Measurements from ENCODE around the gene LRCH4. TPM values are rescaled to one million over a fixed set of nuclear protein-coding genes. Genes with fewer than 3 reads are reported as not detected.
A peak's percentile ranks its signal among the peaks of the same experiment; 100 is the strongest.

Gene LRCH4
- total RNA-seq, 4 donors from 2014 or later: 115 to 508 (median 151) TPM

GRCh38 chr7:100588438-100588837 is 2.5 kb upstream of the LRCH4 start:
- whole genome bisulfite sequencing, 2 donors (ENCODE audit: low coverage in 1 of 2): 81% methylated on average over 1 of the region's 1 CpG; no CpG with 5 or more reads in 1 of the 2 donors
- intact Hi-C loops (cut with DNase I; ENCODE audit: low total_unique reads) (no loop called here), in situ Hi-C loops (cut with MboI; ENCODE audit: low pct_ligation_motif_present in 1 of 4, low pct_unique_long_range_greater_than_20kb in 1 of 4, low sequenced_read_pairs in 3 of 4) (loop anchor here in 2 of 4 donors (10.0 to 25.0 kb wide), 2 partner anchors 86 to 99 kb away; partner anchors contain the start of genes GIGYF1 (in 1 of the 2) and GNB2 (in 1 of the 2))
- Histone ChIP-seq H3K27me3 (no peaks in the 10 kb centered on the region), H3K36me3 (no peaks in the 10 kb centered on the region), H3K27ac (no peak overlapping the region), H3K9me3 (no peaks in the 10 kb centered on the region), H3K4me1 (peaks cover 9 to 29% (median 25%) of the 10 kb centered on the region in 4 donors), H3K4me3 (no peak overlapping the region)
- no peak for DNase-seq
- TF ChIP-seq EP300 (IDR thresholded peaks at IDR 0.05; ENCODE audit: low read depth) (no peak), CTCF (IDR thresholded peaks at IDR 0.05) (peak in 3 of 5 experiments; percentile 9 to 19 (median 17))

- 0% methylated on average over 48 of the region's 53 CpGs; no CpG with 5 or more reads in 1 of the 2 donors for WGBS, 2 donors (ENCODE audit: low coverage in 1 of 2)
- in situ Hi-C loops (cut with MboI; ENCODE audit: low pct_ligation_motif_present in 1 of 4, low pct_unique_long_range_greater_than_20kb in 1 of 4, low sequenced_read_pairs in 3 of 4): loop anchor here in 2 of 4 donors (10.0 to 25.0 kb wide), 2 partner anchors 88 to 101 kb away; partner anchors contain the start of genes GIGYF1 (in 1 of the 2) and GNB2 (in 1 of the 2)
Measured at GRCh38 chr7:100586266-100587025, 517 bp upstream of the LRCH4 start, which contains the start of gene FBXO24. TSS of gene FBXO24 (plus strand) at chr7:100586328. CDS start at chr7:100586626, 298 bp downstream.

GRCh38 chr7:100584683-100585510 is 1.0 kb downstream of the LRCH4 start:
- Histone ChIP-seq H3K36me3 (peaks cover 0 to 14% (median 7%) of the 10 kb centered on the region in 4 donors), H3K4me1 (peaks cover 9 to 40% (median 33%) of the 10 kb centered on the region in 4 donors), H3K27me3 (no peaks in the 10 kb centered on the region), H3K9me3 (no peaks in the 10 kb centered on the region), H3K27ac (peak overlapping the region; percentile 97 to 99 (median 98)), H3K4me3 (peak overlapping the region; percentile 82 to 100 (median 96))
- peak; percentile 79 for DNase-seq
- WGBS, 2 donors (ENCODE audit: low coverage in 1 of 2): 2 to 3% methylated on average over 9 to 20 of the region's 20 CpGs
- intact Hi-C loops (cut with DNase I; ENCODE audit: low total_unique reads) (loop anchor here (5.0 kb wide), 1 partner anchor 87 kb away; the partner anchor contains the start of gene GNB2), in situ Hi-C loops (cut with MboI; ENCODE audit: low pct_ligation_motif_present in 1 of 4, low pct_unique_long_range_greater_than_20kb in 1 of 4, low sequenced_read_pairs in 3 of 4) (loop anchor here in 2 of 4 donors (10.0 to 25.0 kb wide), 2 partner anchors 90 to 102 kb away; partner anchors contain the start of genes GIGYF1 (in 1 of the 2) and GNB2 (in 1 of the 2))
- TF ChIP-seq POLR2A (IDR thresholded peaks at IDR 0.05) (peak; percentile 44), CTCF (IDR thresholded peaks at IDR 0.05) (no peak), POLR2AphosphoS5 (IDR thresholded peaks at IDR 0.05) (peak in 2 of 3 donors; percentile 11 to 54), EP300 (IDR thresholded peaks at IDR 0.05; ENCODE audit: low read depth) (no peak)

More at GRCh38 chr7:100586266-100587025, 517 bp upstream of the LRCH4 start, which contains the start of gene FBXO24:
- DNase-seq: peak; percentile 100
- intact Hi-C loops (cut with DNase I; ENCODE audit: low total_unique reads): no loop called here
- Histone ChIP-seq H3K9me3 (no peaks in the 10 kb centered on the region), H3K27ac (peak within 1 kb of the TSS; percentile 97 to 99 (median 98)), H3K36me3 (peaks cover 0 to 7% (median 3%) of the 10 kb centered on the region in 4 donors), H3K4me1 (peaks cover 9 to 40% (median 33%) of the 10 kb centered on the region in 4 donors), H3K27me3 (no peaks in the 10 kb centered on the region), H3K4me3 (peak within 1 kb of the TSS; percentile 82 to 100 (median 96))
- TF ChIP-seq POLR2AphosphoS5 (IDR thresholded peaks at IDR 0.05): peak in 2 of 3 donors; percentile 28 to 64
- no peak for TF ChIP-seq CTCF (IDR thresholded peaks at IDR 0.05)
- no peak for TF ChIP-seq POLR2A (IDR thresholded peaks at IDR 0.05)

Data from transverse colon (tissue), 4 donors.